OCI-M1 (cell line): ENCODE results near the gene AATK.
A peak's percentile ranks its signal among the peaks of the same experiment; 100 is the strongest.

Experiments used
- DNase-seq: peaks from one replicate; lab custom pipeline; 2025; lab: John Stamatoyannopoulos, UW

AATK gene

GRCh38 chr17:81128338-81128737, 37.7 kb downstream of the AATK start:
- DNase-seq, result no peak

DNA sequence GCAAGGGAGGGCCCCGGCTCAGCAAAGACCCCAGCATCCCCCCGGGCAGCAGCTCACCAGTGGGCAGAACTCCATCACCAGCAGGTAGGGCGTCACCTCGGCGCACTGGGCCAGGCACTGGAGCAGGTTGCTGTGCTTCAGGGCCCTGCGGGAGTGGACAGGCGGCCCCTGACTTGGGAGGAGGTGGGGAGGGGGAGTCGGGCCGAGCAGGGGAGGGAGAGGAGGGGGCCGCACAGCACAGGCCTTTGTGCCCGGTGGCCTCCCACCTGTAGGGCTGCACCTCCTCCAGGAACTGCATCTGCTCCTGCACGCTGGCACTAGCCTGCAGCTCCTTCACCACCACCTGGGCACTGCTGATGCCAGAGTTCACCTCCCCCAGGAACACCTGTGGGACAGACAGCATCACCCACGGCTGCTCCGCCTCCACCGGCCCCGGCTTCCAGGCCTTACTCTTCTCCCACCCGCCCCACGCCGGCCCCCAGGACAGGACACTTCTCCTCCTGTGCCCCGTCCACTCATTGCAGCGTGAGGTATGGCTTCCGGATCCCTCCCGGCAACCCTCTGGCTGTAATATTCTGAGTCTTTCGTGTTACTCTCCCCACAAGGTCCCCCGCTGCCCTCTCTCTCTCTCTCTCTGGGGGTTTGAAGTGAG, 38.4 kb downstream of the AATK start:
- DNase-seq, result no peak

GRCh38 chr17:81127133-81127455, 38.9 kb downstream of the AATK start:
- DNase-seq, result no peak

GRCh38 chr17:81126281-81127132, 39.5 kb downstream of the AATK start:
- DNase-seq, result no peak

DNA sequence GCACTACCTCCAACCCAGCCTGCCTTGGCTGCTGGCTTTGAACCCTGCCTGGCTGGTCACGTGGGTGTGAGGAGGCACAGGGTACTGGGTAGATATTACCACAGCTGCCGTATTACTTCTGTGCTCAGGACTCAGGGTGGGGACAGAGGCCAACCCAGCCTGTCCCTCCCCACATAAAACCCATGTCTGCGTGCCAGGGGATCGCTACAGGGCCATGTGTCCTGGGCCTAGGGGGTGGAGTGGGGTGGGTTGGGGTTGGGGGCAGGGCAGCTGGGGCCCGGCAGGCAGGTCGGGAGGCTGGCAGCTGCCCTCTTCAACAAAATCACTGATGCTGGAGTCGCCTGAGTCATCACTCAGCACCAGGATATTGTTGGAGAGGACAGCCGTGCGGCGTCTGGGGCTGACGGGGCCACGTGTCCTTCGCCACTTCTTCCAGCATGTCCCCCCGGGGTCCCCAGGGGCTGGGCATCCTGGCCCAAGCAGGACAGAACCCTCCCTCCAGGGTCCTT, 40.4 kb downstream of the AATK start:
- DNase-seq, result no peak

- DNase-seq, result no peak
These were observed 41.6 kb downstream of the AATK start for GRCh38 chr17:81124377-81124776.

- DNase-seq, result no peak
These were observed 42.7 kb downstream of the AATK start for GRCh38 chr17:81123052-81124048.

DNA sequence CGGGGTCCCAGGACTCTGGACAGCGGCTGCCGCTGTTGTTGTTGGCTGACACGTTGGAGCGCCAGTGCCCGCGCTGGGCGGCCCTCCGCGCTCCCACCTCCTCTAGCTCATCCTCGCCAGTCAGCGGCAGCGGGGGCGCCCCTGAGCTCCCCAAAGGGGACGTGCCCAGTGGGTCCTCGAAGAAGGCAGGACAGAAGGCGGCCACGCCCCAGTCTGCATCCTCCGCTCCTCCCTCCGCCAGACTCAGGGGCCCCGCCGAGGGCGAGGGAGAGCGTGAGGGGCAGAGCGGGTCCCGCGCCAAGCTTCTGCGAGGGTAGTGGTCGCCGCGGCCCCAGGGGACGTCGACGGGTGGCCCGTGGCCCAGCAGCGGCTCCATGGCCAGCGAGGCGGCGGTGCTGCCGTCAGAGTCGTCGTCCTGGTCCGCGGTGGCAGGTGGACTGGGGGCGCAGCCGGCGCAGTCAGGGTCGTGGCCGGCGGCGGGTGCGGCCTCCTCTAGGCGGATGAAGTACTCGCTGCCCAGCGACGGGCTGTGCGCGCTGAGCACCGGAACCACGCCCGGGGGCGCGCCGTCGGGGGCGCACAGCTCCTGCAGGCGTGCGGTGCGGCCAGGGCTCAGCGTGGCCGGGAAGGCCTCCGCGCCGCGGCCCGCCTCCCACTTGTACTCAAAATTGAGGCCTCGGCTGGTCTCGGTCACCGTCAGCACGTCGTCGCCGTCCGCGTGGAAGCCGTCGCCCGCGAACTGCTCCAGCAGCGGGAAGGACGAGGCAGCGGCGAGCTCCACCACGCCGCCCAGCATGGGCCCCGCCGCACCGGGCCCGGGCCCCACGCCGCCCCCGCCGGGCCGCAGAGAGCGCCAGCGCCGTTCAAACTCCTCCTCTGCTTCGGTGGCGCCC, 43.9 kb downstream of the AATK start:
- no peak for DNase-seq

DNA sequence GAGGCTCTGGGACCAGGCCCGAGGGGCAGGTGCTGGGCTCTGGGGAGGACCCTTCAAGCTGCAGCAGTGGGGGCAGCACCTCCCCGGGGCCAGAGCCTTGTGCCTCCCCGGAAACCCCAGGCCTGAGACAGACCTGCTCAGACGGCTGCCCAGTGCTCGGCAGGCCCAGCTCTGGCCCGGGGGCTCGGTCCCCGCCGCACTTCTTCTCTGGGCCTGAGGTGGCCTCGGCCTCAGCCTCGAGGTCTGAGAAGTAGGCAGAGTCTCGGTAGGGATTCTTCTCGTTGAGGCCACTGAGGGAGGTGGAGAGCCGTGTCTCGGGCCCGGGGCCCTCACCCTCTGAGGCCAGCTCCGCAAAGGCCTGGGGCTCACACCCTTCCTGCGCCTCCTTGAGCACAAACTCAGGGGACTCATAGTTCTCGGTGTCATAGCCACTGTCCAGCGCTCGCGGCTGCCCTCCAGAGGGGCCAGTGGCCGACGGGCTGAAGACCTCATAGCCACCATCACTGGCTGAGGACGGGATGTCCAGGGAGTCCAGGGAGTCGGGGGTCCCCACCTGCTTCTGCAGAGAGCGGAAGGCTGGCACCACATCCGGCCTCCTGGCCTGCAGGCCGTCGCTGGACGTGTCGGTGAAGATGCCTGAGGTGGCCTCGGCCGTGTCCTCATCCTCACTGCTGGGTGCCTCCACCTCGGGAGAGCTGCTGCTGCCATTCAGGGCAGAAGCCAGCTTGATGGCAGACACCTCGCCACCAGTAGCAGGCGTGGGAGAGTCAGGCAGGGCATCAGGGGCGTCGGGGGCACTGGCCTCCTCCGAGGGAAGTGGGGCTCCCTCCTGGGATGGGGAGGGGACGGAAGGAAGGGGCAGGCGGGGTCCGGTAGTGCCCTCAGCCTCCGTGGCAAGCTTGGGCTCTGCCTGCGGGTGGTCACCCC, 45.1 kb downstream of the AATK start:
- no peak for DNase-seq

DNA sequence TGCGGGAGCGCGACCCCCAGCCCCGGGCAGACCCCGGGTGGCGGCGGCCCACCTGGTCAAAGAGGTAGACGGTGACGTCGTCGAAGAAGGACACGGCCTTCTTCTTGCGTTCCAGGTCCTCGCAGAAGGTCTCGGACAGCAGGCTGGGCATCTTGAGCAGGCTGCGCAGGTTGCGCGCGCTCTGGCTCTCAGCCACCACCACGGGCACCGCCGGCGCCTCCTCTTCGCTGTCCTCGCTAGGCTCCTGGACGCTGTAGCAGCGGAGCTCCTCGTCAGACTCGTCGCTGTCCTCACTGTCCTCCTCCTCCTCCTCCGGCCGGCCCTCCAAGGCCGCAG, 45.9 kb downstream of the AATK start:
- no peak for DNase-seq

- DNase-seq, result peak; percentile 82
These were observed 46.5 kb downstream of the AATK start for GRCh38 chr17:81119223-81120148.

DNA sequence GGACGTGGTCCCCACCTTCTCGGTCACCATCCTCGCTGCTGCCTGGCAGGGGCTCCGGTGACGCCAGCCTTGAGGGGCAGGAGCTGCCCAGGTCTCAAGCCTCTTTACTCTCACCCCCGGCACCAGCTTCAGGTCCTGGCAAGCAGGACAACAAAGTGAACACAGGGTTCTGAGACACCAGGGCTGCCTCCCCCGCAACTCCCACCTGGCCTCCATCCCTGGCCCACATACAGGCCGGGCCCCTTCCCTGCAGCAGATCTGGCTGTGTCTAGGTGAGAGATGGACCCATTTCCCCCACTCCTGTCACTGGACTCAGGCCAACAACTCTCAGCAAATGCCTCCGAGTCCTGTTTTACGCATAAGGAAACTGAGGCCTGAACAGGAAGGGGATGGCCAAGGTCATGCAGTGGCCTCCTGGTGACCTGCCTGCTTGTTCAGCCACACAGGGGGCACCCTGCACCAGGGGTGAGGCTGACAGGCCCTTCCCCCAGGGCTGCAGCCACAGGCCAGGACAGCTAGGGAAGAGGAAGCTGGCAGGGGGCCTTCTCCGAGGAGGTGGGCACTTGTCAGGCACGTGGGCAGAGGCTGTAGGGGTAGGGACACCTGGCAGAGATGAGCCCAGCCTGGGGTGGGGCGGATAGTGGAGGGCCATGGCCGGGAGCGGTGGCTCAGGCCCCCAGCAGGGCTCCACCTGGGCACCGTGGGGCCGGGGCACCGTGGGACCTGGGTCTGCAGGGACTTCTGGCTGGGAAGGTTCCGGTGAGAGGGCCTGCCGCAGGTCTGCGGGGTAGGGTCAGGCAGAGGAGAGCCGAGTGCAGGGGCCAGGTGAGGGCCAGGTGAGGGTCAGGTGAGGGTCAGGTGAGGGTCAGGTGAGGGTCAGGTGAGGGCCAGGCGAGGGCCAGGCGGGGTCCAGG, 47.5 kb downstream of the AATK start:
- DNase-seq, result no peak

- DNase-seq, result no peak
These were observed 48.3 kb downstream of the AATK start for GRCh38 chr17:81117672-81118198.

DNA sequence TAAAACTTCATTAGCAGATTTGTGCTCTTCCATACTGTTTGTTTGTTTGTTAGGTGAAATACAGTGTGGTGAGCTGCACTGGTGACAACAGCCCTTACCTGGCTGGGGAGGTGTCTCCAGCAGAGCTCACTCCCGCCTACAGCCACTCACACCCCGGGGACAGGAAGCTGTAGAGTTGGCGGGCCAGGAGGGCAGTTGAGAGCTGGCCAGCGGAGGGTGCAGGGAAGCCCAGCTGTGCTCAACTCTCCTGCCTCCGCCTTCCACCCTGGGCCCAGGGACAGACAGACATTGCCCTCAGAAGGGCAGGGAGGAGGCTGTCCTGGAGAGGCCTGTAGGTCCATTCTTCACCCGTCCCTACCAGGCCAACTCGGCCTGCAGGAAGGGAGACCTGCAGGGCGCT, 49.3 kb downstream of the AATK start:
- no peak for DNase-seq

- no peak for DNase-seq
These were observed 50.1 kb downstream of the AATK start for GRCh38 chr17:81115749-81116464.

DNA sequence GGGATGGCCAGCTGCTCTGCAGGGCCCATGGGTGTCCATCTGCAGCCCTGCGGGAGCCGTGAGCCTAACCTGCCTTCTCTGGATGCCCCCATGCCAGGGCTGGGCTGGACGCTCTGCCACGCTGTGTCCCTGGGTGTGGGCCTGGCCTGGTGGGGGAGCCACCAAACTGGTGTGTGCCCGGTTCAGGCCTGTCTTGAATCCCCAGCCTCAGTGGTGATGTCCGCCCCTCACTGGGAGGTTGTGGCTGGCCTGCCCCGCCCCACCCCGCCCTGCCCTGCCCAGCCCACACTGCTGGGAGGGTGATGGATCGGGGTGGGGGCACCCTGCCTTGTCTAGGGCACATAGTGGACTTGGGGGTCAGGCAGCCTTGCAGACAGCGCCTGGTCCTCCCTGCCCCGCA, 50.8 kb downstream of the AATK start:
- no peak for DNase-seq
